GM12875 (cell line): ENCODE results near the gene CHRNA5.
"Not testable (repeated sequence)": the region's sequence is repeated elsewhere in the genome, so short reads cannot be mapped to it uniquely, and the experiment has no call there.

Experiments used
- H3K4me3 ChIP-seq: one replicate; pipeline ENCODE4 v1.5.1; 2011; ENCODE audit warnings: low read depth, low read length, control low read depth
- TF ChIP-seq, protein P1 (sequence below): IDR thresholded peaks from 2 replicates; pipeline ENCODE4 v1.5.1; 2011; ENCODE audit warnings: low read depth, mild to moderate bottlenecking, control low read depth, inconsistent platforms, low read length, moderate library complexity, borderline replicate concordance; ENCODE audit not compliant: insufficient read depth

The CHRNA5 gene

DNA sequence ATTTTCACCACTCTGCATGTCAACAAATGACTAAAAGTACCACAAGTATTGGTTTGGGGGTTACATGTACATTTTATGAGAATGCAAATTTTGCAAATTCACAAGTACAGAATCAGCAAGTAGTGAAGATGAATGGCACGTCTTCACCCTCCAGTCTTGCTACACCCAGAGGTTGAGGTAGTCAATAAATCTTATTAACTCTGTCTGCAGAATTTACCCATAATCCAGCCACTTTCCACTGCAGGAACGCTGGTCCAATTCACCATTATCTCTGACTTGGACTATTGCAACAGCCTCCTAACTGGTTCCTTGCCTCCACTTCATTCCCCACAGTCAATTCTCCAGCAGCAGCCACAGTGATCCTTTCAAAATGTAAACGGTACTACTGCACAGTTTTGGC, 14.5 kb upstream of the CHRNA5 start:
- H3K4me3 ChIP-seq: no peak overlapping the region
- TF ChIP-seq, protein P1, sequence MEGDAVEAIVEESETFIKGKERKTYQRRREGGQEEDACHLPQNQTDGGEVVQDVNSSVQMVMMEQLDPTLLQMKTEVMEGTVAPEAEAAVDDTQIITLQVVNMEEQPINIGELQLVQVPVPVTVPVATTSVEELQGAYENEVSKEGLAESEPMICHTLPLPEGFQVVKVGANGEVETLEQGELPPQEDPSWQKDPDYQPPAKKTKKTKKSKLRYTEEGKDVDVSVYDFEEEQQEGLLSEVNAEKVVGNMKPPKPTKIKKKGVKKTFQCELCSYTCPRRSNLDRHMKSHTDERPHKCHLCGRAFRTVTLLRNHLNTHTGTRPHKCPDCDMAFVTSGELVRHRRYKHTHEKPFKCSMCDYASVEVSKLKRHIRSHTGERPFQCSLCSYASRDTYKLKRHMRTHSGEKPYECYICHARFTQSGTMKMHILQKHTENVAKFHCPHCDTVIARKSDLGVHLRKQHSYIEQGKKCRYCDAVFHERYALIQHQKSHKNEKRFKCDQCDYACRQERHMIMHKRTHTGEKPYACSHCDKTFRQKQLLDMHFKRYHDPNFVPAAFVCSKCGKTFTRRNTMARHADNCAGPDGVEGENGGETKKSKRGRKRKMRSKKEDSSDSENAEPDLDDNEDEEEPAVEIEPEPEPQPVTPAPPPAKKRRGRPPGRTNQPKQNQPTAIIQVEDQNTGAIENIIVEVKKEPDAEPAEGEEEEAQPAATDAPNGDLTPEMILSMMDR: no peak

DNA sequence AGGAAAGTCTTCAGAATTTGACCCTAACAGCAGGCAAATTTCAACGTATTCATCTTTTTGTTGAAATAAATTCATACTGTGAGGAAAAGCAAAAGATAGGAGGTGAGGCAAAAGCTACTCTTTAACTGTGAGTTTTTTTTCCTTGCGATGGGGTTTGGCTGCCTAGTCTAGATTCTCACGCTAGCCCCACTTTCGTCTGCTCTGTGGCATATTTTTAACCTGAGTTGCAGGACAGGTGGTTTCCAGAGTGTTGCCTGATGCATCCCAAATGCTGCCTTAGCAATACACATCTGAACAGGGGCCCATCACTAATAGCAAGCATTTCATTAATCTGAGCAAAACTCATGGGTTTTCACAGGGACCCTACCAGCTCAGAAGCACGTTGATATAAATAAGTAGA, 13.4 kb upstream of the CHRNA5 start:
- H3K4me3 ChIP-seq: no peak overlapping the region
- TF ChIP-seq, protein P1: no peak

DNA sequence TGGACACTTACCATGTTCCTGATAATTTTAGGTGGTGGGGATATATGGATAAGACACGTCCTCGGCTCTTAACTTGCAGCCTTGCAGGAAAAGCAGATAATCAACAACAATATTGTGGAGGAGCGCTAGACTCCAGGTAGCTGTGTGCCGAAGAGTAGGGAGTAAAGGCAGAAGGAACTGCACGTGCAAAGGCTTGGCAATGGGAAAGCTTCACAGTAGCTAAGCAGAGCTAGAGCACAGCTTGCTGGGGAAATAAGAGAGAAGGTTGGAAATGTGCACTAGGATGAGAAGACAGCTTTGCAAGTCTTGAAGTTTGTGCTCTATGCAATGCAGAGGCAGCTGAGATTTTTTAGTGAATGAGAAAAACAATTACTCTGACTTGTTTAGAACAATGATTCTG, 12.7 kb upstream of the CHRNA5 start:
- TF ChIP-seq, protein P1: no peak
- H3K4me3 ChIP-seq: no peak overlapping the region

DNA sequence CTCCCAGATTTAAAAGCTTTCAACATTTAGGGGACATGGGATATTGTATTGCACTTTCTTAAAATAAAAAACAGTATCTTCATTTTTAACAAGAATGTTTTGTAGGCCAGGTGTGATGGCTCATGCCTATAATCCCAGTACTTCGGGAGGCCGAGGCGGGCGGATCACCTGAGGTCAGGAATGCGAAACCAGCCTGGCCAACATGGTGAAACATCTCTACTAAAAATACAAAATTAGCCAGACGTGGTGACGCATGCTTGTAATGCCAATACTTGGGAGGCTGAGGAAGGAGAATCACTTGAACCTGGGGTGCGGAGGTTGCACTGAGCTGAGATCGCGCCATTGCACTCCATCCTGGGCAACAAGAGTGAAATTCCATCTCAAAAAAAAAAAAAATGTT, 5.1 kb upstream of the CHRNA5 start:
- H3K4me3 ChIP-seq: not testable (repeated sequence)

DNA sequence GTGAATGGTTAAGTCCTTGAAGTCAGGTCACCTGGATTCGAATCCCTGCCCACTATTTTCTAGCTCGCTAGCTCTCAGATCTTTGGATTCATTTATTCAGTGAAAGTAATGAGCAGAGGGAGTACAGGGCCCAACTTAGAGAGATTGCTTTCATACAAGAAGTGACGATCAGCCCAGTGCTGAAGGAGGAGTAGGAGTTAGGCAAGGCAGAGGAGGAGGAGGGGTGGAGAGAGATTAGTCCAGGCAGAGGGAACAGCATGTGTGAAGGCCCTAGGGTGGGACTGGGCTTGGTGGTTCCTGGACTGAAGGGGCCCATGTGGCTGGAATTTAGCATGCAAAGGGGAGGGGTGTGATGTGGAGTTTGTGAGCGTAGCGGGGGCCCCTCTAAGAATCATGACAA, 3.8 kb upstream of the CHRNA5 start:
- H3K4me3 ChIP-seq: no peak overlapping the region
- TF ChIP-seq, protein P1: no peak

DNA sequence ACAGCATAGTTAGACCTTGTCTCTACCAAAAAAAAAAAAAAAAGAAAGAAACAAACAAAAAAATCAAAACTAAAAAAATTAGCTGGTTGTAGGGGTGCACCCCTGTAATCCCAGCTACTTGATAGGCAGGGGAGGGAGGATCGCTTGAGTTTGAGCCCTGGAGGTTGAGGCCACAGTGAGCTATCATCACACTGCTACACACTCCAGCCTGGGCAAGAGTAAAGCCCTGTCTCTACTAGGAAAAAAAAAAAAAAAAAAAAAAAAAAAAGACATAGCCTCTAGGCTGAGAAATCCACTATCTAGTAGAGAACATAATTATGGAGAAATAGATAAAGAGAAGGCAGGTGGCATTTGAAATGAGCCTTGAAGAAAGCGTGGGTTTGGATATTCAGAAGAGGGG, 2.2 kb upstream of the CHRNA5 start:
- no peak overlapping the region for H3K4me3 ChIP-seq
- TF ChIP-seq, protein P1: no peak

DNA sequence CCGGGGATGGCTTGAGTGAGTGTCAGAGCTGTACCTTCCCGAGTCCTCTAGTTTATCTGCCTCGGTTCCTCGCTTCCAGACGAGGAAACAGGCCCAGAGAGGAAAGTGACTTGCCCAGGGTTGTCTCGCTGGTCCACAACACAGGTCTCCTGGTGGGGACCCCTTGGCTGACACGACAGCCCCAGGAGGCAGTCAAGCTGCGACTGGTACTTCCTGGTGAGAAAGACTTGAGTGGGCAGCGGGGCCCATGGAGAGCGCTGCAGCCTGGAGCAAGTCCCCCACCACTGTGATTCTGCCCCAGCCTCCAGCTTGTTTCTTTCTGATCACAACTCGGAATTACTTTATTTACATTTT, 600 bp upstream of the CHRNA5 start:
- TF ChIP-seq, protein P1: no peak
- H3K4me3 ChIP-seq: no peak overlapping the region
